T-helper 2 cell treated with Interferon-gamma antibody and Interleukin-4, amounts not matched to agents 100 ng/mL and 5 ng/mL, for 36 hours (primary cell): Measurements from ENCODE around the gene ATP8B1. TPM values are rescaled to one million over a fixed set of nuclear protein-coding genes. Genes with fewer than 3 reads are reported as not detected.

Experiments
- intact Hi-C: fragments of 100-400 bp; cut with micrococcal nuclease; formaldehyde crosslinking; loops from one replicate; pipeline ENCODE4 v1.15.1; 2023
- total RNA-seq: library from RNA; stranded (reverse); gene quantifications from 2 replicates; pipeline ENCODE4 v1.2.3, GENCODE V29; 2022

The ATP8B1 gene
- total RNA-seq, 1 donor from 2014 or later, result not detected

DNA sequence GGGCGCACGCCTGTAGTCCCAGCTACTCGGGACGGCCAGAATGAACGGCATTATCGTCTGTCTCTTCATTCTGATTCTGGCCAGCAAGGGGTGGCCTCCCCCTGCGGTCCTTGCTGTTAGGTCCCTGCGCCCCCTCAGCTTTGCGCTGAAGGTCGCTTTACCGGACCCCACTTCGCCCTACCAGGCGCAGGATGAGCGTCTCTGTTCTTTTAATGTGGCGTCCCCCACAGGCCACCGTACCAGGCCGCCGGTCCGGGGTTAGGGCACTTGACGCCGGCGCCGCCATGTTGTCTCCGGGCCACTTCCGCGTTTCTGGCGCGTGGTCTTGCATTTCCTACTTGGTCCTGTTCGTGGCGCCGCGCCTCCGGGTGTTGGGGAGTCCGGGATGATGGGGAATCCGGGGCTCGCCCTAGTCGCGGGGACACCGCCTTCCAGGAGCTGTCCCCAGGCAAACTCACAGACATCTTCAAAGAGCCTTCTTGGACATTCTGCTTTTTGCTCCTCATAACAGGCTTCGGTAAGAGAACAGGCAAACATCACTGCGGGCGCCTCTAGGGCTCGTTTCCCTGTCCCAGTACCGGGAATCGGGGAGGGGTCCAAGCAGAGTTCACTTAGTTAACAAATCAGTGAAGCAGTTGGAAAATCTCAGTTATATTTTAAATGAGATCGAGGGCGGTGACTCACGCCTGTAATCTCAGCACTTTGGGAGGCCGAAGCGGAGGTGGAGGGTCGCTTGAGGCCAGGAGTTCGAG, 172.9 kb downstream of the ATP8B1 start:
- intact Hi-C loops, result loop anchor here (1.0 to 5.0 kb wide), 5 partner anchors 9 to 992 kb away; partner anchors contain the start of genes FECH, NARS1, NEDD4L and TXNL1

DNA sequence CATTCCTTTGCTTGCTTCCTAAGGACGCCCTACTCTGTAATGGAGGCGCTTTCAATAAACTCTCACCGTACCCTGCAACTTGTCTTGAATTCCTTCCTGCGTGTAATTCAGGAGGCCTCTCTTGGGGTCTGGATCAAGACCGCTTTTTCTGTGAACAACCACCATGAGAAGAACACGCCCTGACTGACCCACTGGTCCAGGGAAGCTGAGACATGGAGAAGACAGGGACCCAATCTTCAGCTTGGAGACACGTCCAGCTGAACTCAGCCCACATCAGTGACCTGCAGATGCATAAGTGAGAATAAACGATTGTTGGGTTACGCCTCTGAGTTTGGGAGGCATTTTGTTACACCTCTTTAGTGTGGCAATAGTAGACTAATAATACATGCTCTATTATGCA, 173.7 kb downstream of the ATP8B1 start:
- intact Hi-C loops, result loop anchor here (10.0 kb wide), 3 partner anchors 205 to 1725 kb away; partner anchors contain the start of gene LMAN1

DNA sequence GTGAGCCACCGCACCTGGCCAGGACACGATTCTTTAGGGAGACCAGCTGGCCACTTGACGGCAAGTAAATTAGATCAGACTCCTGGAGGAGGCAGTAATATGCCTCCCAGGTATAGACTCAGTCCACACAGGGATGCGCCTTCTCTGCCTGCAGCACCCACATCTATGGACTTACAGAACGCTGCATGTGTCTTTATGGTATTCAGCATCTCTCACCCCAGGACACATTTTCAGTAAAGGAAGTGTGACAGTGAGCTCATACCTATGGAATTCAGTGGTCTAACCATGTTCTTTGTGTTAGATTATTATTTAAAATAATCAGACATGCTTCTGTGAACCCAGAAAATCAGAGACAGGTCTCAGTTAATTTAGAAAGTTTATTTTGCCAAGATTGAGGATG, 175.6 kb downstream of the ATP8B1 start:
- intact Hi-C loops, result loop anchor here (10.0 kb wide), 3 partner anchors 207 to 1727 kb away; partner anchors contain the start of gene LMAN1

- intact Hi-C loops, result loop anchor here (5.0 to 10.0 kb wide), 4 partner anchors 210 to 1730 kb away; partner anchors contain the start of gene LMAN1
Measured at GRCh38 chr18:57624988-57625387, 178.1 kb downstream of the ATP8B1 start.

DNA sequence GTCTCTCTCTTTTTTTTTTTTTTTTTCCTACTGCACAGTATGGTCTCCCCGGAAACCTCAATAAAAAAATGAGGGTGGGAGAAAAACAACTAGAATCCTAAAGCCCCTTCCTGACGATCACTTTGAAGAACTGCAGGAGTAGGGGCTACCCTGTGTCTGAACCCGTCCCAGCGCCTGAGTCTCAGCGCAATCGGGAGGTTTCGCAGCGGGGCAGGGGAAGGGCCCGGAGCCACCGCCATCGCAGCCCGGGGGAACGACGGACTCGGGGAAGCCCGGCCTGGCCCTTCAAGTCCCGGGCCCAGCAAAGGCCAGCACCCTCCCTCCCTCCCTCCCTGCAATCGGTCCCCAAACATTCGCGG, 181.9 kb downstream of the ATP8B1 start:
- intact Hi-C loops, result loop anchor here (1.0 to 10.0 kb wide), 7 partner anchors 9 to 1734 kb away; partner anchors contain the start of genes FECH, LMAN1 and TXNL1

GRCh38 chr18:57619876-57620275, 183.2 kb downstream of the ATP8B1 start:
- intact Hi-C loops, result loop anchor here (2.0 to 10.0 kb wide), 5 partner anchors 215 to 1735 kb away; partner anchors contain the start of genes LMAN1 and TXNL1

- intact Hi-C loops, result no loop called here
Measured at GRCh38 chr18:57618910-57619309, 184.2 kb downstream of the ATP8B1 start.

- intact Hi-C loops, result no loop called here
Measured at GRCh38 chr18:57603871-57604270, 199.2 kb downstream of the ATP8B1 start.

Other genes starting within 250 kb of the ATP8B1 start
- gene FECH, start 216.6 kb downstream of the ATP8B1 start, total RNA-seq, result 17.0 and 18.1 TPM in 2 replicates
- 91.4 and 94.2 TPM in 2 replicates for gene NARS1, start 181.5 kb downstream of the ATP8B1 start, total RNA-seq
- 3.7 and 4.9 TPM in 2 replicates for gene NEDD4L, start 240.9 kb upstream of the ATP8B1 start, total RNA-seq